ENCODE measurements around the gene CDO1. TPM values are rescaled to one million over a fixed set of nuclear protein-coding genes. Genes with fewer than 3 reads are reported as not detected.

Gene CDO1
- total RNA-seq, 1 donor from 2014 or later = 6.8 TPM

DNA sequence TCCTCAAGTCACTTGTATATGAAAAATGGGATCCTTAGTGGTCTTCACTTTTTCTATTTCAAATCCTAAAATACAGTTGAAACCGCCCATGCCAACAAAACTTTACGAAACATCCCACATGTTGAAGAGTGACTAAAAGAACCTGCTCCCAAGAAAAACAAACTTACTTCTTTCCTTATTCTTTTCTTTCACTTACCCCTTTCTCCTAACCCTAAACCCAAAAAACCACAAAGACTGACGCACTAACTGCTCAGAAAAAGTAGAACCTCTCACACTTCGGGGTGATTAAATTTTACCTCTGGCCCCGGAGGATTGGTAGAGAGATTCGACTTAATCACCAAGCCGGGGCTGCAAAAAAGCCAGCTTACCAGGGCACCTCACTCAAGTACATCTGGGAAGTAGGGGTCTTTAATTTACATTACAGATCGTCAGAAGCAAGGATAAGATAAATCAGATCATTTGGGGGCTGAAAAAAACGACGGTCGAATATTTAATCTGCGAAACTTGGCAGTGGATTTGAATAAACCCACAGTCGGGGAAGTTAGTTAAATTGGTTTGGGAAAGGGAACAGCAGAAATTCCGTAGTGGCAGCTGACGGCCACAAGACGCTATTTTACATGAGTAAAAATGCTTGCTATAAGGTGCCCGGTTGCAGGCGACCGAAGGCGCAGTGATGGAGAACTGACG is 1.3 kb downstream of the CDO1 start:
- no peak for DNase-seq
- intact Hi-C loops (cut with micrococcal nuclease) = no loop called here
- Histone ChIP-seq H3K4me1 (peaks cover 17% of the 10 kb centered on the region), H3K9me3 (replicated peaks) (no peaks in the 10 kb centered on the region), H3K36me3 (no peaks in the 10 kb centered on the region), H3K4me3 (peak overlapping the region; percentile 73), H3K27me3 (ENCODE audit: low read depth) (peaks cover 60% of the 10 kb centered on the region), H3K27ac (replicated peaks) (peak overlapping the region; percentile 85)
- TF ChIP-seq, protein P1, sequence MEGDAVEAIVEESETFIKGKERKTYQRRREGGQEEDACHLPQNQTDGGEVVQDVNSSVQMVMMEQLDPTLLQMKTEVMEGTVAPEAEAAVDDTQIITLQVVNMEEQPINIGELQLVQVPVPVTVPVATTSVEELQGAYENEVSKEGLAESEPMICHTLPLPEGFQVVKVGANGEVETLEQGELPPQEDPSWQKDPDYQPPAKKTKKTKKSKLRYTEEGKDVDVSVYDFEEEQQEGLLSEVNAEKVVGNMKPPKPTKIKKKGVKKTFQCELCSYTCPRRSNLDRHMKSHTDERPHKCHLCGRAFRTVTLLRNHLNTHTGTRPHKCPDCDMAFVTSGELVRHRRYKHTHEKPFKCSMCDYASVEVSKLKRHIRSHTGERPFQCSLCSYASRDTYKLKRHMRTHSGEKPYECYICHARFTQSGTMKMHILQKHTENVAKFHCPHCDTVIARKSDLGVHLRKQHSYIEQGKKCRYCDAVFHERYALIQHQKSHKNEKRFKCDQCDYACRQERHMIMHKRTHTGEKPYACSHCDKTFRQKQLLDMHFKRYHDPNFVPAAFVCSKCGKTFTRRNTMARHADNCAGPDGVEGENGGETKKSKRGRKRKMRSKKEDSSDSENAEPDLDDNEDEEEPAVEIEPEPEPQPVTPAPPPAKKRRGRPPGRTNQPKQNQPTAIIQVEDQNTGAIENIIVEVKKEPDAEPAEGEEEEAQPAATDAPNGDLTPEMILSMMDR (IDR thresholded peaks at IDR 0.05; ENCODE audit: borderline replicate concordance) = no peak

DNA sequence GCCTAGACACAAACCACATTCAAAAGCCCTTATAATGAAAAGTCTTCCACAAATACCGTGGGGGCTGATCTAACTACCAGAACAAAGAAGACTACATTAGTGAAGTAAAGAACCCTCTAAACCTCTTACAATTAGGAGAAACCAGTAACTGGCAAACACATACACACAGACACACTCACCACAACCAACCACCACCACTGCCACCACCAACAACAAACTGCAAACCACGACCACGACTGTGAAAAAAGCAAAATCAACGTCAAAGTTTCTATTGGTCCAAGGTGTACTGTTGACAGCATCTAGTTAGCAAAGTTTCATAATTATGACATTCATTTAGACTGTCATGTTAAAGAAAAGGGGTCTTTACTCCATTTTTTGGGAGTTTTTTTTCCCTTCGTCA is 2.7 kb downstream of the CDO1 start:
- Histone ChIP-seq H3K9me3 (replicated peaks) (no peaks in the 10 kb centered on the region), H3K36me3 (no peaks in the 10 kb centered on the region), H3K4me3 (peak overlapping the region; percentile 73), H3K27me3 (ENCODE audit: low read depth) (peaks cover 60% of the 10 kb centered on the region), H3K27ac (replicated peaks) (no peak overlapping the region), H3K4me1 (peaks cover 17% of the 10 kb centered on the region)
- TF ChIP-seq, protein P1 (IDR thresholded peaks at IDR 0.05; ENCODE audit: borderline replicate concordance) = no peak
- no peak for DNase-seq
- intact Hi-C loops (cut with micrococcal nuclease) = no loop called here

DNA sequence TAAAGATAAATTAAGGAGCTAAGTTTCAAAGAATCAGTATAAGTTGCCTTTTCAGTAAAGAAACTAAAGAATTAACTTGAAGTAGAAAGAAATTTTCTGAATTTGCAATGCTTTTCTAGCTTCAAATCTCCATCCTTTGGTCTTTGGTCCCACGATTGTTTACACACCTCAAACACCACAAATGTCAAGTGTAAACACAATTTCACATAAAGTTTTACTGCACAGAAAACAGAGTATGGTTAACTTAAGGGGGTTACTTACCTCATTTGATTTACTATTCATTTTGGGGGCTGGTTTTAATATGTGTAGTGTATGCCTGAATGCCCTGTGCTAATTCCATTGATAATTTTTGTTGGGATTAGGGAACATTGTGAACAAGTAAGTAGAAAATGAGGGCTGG is 4.1 kb downstream of the CDO1 start:
- Histone ChIP-seq H3K4me3 (no peak overlapping the region), H3K36me3 (no peaks in the 10 kb centered on the region), H3K27me3 (ENCODE audit: low read depth) (peaks cover 56% of the 10 kb centered on the region), H3K27ac (replicated peaks) (no peak overlapping the region), H3K9me3 (replicated peaks) (no peaks in the 10 kb centered on the region), H3K4me1 (peaks cover 17% of the 10 kb centered on the region)
- intact Hi-C loops (cut with micrococcal nuclease) = no loop called here
- TF ChIP-seq, protein P1 (IDR thresholded peaks at IDR 0.05; ENCODE audit: borderline replicate concordance) = no peak
- DNase-seq = no peak

DNA sequence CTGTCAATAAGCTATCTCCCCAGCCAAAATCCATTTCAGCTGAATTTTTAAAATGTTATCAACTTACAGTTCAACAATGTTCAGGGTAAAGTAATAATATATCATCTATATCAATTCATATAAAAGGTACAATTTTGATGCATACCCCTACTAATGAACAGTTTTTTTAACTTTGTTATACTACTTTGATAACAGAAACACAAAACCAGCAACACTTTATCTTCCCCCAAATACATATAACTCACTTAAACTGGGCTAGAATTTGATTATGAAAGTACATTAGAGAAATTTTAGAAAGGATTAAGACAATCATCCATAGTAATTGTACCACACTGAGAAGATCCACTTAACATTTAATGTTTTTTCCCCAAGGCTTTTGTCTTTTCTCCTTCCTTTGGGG is 5.1 kb downstream of the CDO1 start:
- Histone ChIP-seq H3K9me3 (replicated peaks) (no peaks in the 10 kb centered on the region), H3K27me3 (ENCODE audit: low read depth) (peaks cover 47% of the 10 kb centered on the region), H3K27ac (replicated peaks) (no peak overlapping the region), H3K4me1 (peaks cover 11% of the 10 kb centered on the region), H3K36me3 (no peaks in the 10 kb centered on the region), H3K4me3 (no peak overlapping the region)
- no peak for DNase-seq
- TF ChIP-seq, protein P1 (IDR thresholded peaks at IDR 0.05; ENCODE audit: borderline replicate concordance) = no peak
- intact Hi-C loops (cut with micrococcal nuclease) = no loop called here

DNA sequence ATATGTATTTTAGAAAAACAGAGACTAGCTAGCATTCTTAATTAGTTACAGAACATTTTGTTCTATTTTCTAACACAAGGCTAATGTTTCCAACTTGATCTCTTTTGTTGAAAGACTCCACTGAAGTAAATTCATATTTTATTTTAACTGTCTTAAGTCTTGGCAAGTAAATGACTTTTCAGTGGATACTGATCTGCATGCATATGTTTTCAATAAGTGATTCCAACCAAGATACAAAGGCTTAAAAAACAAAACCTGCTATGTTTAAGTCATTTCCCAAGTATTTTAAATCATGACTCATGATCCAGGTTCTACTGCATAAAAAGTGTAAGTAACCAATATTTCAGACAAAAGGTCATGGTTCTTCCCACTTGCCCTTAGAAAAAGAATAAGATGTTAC is 5.7 kb downstream of the CDO1 start:
- no peak overlapping the region for H3K27ac ChIP-seq (replicated peaks)

More for the DNA sequence above, 5.7 kb downstream of the CDO1 start:
- DNase-seq = no peak
- Histone ChIP-seq H3K27me3 (ENCODE audit: low read depth) (peaks cover 40% of the 10 kb centered on the region), H3K4me1 (peaks cover 4% of the 10 kb centered on the region), H3K36me3 (no peaks in the 10 kb centered on the region), H3K4me3 (no peak overlapping the region), H3K9me3 (replicated peaks) (no peaks in the 10 kb centered on the region)
- intact Hi-C loops (cut with micrococcal nuclease) = no loop called here
- TF ChIP-seq, protein P1 (IDR thresholded peaks at IDR 0.05; ENCODE audit: borderline replicate concordance) = no peak
